Esophagus muscularis mucosa (tissue), 3 donors: ENCODE measurements around the gene GRAMD2B.

Source experiments
- POLR2A ChIP-seq: fragments of 450-650 bp; IDR thresholded peaks from one replicate; pipeline ENCODE4 v1.6.1; 2017; ENCODE audit warnings: antibody characterized with exemption, moderate library complexity, mild to moderate bottlenecking, low read depth
- TF ChIP-seq, protein P1 (sequence below), 3 experiments: fragments of 200-600 bp in 2 of 3; fragments of 450-650 bp in 1 of 3; sonication (generic) in 2 of 3; IDR thresholded peaks; one replicate each; pipeline ENCODE4 v1.5.1; 2017 to 2019; ENCODE audit warnings: antibody characterized with exemption in 3 of 3, mild to moderate bottlenecking in 2 of 3, moderate library complexity in 1 of 3

DNA sequence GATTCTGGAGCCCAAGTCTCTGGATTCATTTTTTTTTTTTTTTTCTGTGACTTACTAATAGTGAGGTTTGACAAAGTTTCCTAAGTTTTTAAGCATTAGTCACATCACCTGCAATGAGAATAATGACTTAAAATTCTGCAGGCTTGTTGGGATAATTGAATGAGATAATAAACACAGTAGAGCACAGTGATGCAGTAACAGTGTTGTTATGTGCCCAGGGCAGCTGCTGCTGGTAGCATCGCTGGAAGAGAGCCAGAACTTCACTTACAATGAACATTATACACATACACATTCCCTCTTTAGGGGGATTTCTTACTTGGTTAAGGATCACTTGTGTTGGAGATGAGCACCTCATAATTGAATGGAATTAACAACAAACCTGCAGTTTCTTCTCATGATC lies 92.9 kb downstream of the GRAMD2B start:
- TF ChIP-seq, protein P1, sequence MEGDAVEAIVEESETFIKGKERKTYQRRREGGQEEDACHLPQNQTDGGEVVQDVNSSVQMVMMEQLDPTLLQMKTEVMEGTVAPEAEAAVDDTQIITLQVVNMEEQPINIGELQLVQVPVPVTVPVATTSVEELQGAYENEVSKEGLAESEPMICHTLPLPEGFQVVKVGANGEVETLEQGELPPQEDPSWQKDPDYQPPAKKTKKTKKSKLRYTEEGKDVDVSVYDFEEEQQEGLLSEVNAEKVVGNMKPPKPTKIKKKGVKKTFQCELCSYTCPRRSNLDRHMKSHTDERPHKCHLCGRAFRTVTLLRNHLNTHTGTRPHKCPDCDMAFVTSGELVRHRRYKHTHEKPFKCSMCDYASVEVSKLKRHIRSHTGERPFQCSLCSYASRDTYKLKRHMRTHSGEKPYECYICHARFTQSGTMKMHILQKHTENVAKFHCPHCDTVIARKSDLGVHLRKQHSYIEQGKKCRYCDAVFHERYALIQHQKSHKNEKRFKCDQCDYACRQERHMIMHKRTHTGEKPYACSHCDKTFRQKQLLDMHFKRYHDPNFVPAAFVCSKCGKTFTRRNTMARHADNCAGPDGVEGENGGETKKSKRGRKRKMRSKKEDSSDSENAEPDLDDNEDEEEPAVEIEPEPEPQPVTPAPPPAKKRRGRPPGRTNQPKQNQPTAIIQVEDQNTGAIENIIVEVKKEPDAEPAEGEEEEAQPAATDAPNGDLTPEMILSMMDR (IDR thresholded peaks at IDR 0.05) = no peak
- no peak for TF ChIP-seq POLR2A
